Bronchial epithelial cell (primary cell): ENCODE measurements around the gene ERV3-1. TPM values are rescaled to one million over a fixed set of nuclear protein-coding genes. Genes with fewer than 3 reads are reported as not detected.

Experiments used
- DNase-seq: peaks from one replicate; pipeline ENCODE4 v3.0.0-alpha.2; 2010; ENCODE audit warnings: low read depth
- FAIRE-seq: peaks from 2 replicates; lab custom pipeline; 2011; peaks lifted over from hg19 to GRCh38; lab: Jason Lieb, UNC
- H3K27me3 ChIP-seq: 2 replicates; pipeline ENCODE4 v1.5.1; 2011; ENCODE audit warnings: low read length; ENCODE audit not compliant: control insufficient read depth, insufficient read depth
- H3K36me3 ChIP-seq: 2 replicates; pipeline ENCODE4 v1.5.1; 2011; ENCODE audit warnings: low read length; ENCODE audit not compliant: control insufficient read depth, insufficient read depth
- H3K4me3 ChIP-seq: 2 replicates; pipeline ENCODE4 v1.5.1; 2011; ENCODE audit warnings: mild to moderate bottlenecking, low read depth, low read length, control low read depth
- total RNA-seq: library from RNA; depleted of rRNA; stranded (reverse); fragments of >200 nt; gene quantifications from 2 replicates; pipeline ENCODE4 v1.2.1, GENCODE V29; 2014
- TF ChIP-seq, protein P1 (sequence below): IDR thresholded peaks from 2 replicates; pipeline ENCODE4 v1.5.1; 2011; ENCODE audit warnings: mild to moderate bottlenecking, moderate library complexity, low read length, control low read depth, inconsistent platforms; ENCODE audit not compliant: insufficient read depth, severe bottlenecking

Gene ERV3-1
- total RNA-seq, 1 donor from 2014 or later, result 7.4 TPM

DNA sequence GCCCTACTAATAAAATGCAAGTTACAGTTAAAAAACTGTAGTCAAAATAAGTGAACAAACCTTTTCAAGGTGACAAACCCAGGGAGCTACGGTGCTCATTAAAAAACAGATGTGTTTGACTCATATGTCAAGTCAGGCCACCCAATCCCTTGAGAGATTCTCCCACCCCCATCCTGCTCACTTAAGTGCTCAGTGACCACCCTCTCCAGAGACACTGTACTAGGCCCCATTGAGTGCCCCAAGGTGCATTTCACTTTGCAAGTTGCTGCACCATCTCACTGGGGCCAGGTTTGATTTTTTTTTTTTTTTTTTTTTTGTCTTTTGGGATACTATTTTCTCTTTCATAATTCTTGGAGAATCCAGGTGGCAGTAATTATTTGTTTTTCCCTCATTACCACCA is 1.9 kb downstream of the ERV3-1 start:
- Histone ChIP-seq H3K36me3 (no peaks in the 10 kb centered on the region), H3K27me3 (no peaks in the 10 kb centered on the region), H3K4me3 (no peak overlapping the region)
- TF ChIP-seq, protein P1, sequence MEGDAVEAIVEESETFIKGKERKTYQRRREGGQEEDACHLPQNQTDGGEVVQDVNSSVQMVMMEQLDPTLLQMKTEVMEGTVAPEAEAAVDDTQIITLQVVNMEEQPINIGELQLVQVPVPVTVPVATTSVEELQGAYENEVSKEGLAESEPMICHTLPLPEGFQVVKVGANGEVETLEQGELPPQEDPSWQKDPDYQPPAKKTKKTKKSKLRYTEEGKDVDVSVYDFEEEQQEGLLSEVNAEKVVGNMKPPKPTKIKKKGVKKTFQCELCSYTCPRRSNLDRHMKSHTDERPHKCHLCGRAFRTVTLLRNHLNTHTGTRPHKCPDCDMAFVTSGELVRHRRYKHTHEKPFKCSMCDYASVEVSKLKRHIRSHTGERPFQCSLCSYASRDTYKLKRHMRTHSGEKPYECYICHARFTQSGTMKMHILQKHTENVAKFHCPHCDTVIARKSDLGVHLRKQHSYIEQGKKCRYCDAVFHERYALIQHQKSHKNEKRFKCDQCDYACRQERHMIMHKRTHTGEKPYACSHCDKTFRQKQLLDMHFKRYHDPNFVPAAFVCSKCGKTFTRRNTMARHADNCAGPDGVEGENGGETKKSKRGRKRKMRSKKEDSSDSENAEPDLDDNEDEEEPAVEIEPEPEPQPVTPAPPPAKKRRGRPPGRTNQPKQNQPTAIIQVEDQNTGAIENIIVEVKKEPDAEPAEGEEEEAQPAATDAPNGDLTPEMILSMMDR, result no peak
- no peak for FAIRE-seq
- no peak for DNase-seq

DNA sequence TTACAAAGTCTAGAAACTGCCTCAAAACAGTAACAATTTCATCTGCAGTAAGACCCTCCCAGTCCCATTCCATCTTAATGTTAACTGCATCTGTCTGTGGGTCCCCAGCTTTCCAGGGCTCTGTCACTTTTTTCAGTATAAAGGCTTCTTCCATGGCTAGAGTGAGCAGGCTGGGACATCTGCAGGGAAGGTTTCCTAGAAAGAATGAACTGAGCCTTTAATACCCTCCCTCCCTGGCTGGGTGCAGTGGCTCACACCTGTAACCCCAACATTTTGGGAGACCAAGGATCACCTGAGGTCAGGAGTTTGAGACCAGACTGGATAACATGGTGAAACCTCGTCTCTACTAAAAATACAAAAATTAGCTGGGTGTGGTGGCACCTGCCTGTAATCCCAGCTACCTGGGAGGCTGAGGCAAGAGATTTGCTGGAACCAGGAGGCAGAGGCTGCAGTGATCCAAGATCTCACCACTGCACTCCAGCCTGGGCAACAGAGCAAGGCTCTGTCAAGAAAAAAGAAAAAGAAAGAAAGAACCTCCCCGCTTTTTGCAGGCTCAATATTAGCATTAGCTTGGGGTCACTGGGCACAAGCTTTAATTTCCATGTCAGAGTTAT is 3.4 kb downstream of the ERV3-1 start:
- H3K36me3 ChIP-seq, result peaks cover 1% of the 10 kb centered on the region
- TF ChIP-seq, protein P1, result no peak
- DNase-seq (no peak), FAIRE-seq (no peak)
- no peak overlapping the region for H3K4me3 ChIP-seq
- no peaks in the 10 kb centered on the region for H3K27me3 ChIP-seq

DNA sequence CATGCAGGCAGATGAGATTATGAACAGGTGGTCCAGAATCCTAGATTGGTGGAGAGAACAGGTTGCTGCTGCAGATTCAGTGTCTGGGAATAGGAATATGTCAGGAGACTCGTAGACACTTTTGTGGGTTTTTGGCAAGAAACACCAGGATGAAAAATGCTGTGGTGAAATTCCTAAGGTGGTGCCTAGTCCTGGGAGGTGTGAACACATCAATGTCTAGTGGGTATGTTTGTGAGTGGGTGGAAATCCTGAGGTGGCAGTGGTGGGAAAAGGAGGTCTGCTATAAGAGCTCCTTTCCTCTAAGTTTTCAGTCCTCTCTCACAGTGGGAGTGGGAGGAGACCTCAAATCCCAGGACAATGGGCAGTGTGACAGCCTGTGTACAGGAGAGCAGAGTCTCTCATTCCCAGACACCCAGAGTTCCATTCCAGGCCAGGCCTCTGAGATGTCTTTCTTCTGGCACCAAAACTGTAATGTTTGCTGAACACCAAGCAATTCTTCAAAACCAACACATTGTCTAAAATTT is 5.1 kb downstream of the ERV3-1 start:
- FAIRE-seq (no peak), DNase-seq (no peak)
- H3K4me3 ChIP-seq, result no peak overlapping the region
- TF ChIP-seq, protein P1, result no peak
- peaks cover 1% of the 10 kb centered on the region for H3K36me3 ChIP-seq
- no peaks in the 10 kb centered on the region for H3K27me3 ChIP-seq

DNA sequence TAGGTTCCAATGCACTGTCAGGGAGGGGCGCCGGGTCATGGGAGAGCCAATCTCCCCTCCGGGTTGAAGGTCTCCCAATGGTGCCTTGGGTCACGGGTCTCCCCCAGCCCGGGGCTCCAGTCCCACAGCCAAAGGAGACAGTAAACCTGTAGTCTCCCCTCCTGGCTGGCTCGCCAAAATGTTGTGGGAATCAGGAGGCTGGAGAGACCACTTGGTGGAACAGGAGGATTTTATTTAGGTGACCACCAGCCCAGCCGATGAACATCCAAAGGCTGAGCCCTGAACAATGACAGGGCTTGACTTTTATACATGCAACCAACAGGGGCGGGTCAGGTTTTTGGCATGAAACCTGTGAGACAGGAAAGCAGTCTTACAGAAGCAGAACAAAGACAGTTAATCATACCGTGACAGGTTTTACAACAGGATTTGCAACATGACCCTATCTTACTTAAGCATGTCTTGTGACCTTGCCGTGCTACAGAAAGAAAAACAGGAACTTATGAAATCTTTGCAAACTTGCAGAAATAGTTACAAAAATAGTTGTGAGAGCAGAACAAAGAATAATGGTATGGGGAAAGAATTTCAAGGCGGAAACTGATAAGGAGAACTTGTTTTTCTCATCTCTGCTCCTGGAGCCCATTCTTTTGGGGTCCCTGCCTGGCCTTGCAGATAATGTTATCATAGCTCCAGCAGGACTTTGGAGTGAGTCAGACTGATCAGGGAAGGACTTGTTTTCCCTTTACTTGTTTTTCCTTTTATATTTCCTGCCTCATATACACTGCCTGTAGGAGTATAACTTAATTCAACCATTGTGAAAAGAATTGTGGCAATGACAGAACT is 7.1 kb downstream of the ERV3-1 start:
- Histone ChIP-seq H3K27me3 (no peaks in the 10 kb centered on the region), H3K4me3 (no peak overlapping the region), H3K36me3 (peaks cover 1% of the 10 kb centered on the region)
- FAIRE-seq, result no peak
- TF ChIP-seq, protein P1, result no peak
- peak; percentile 93 for DNase-seq

DNA sequence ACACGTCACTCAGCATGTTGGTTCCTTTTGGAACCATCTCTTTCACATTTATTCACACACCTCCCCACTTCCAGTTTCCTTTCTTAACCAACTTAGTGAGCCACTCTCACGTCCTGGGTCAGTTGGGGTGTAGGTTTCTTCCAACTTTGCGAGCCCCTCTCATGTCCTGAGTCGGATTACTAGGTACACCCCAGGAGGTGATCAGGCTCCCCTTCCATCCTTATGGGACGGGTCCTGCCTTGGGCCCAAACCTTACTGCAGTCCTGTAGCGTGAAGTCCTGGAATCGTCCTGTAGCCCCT is 7.7 kb downstream of the ERV3-1 start:
- Histone ChIP-seq H3K27me3 (no peaks in the 10 kb centered on the region), H3K4me3 (no peak overlapping the region), H3K36me3 (peaks cover 1% of the 10 kb centered on the region)
- TF ChIP-seq, protein P1, result no peak
- FAIRE-seq (no peak), DNase-seq (no peak)
